HG02970 (cell line): Measurements from ENCODE around the gene CAMTA1.
"Not testable (repeated sequence)": the region's sequence is repeated elsewhere in the genome, so short reads cannot be mapped to it uniquely, and the experiment has no call there.

ENCODE experiments used
- ATAC-seq: cut with Tn5 transposase; IDR thresholded peaks from one replicate; pipeline ENCODE4 v1.9.1; 2021; ENCODE audit warnings: mild to moderate bottlenecking, moderate library complexity, moderate number of reproducible peaks; ENCODE audit not compliant: unreplicated experiment, low FRiP score

The CAMTA1 gene

GRCh38 chr1:7302126-7302525, 516.9 kb downstream of the CAMTA1 start:
- ATAC-seq, result no peak

DNA sequence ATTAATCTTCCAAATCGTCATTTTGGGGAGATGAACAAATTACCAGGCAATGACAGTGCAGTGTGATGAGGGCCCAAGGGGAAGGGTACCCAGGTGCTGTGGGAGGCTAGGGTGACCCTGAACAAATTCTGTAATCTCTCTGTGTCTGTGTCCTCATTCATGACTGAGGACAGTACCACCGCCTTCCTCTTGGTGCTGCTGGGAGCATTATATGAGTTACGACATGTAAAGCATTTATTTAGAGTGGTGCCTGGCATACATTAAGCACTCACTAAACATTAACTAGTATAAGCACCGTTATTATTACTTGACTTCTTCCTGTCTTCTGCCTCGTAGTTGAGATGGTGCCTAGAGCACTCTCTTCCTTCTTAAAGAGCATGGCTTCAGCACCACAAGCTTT, 517.6 kb downstream of the CAMTA1 start:
- ATAC-seq, result no peak

DNA sequence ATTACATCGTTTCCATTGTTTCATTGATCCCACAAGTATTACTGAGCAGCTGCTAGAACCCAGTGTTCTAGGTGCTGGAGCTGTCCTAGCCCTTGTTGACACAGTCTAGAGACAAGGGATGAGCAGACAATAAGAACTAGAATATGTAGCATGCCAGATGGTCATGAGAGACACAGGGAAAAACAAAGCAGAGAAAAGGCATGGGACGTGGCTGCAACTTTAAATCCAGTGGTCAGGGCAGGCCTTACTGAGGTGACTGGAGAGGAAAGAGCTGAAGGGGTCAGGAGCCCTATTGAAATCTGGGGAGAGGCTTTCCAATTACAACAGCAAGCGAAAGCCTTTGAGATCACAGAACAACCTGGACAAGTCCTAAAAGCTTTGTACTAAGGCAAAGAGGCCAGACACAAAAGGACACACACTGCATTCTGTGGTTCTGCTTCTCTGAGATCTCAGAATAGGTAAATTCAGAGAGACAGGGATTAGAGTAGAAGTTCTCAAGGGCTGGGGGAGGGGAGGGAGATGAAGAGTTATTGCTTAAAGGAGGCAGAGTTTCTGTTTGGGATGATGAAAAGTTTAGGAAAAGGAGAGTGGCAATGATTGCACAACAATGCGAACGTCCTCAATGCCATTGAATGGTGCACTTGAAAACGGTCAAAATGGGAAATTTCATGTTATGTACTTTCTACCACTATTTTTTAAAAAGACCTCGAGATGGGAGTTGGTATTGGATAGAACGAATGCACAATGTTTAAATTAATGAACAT, 518.5 kb downstream of the CAMTA1 start:
- ATAC-seq, result no peak

DNA sequence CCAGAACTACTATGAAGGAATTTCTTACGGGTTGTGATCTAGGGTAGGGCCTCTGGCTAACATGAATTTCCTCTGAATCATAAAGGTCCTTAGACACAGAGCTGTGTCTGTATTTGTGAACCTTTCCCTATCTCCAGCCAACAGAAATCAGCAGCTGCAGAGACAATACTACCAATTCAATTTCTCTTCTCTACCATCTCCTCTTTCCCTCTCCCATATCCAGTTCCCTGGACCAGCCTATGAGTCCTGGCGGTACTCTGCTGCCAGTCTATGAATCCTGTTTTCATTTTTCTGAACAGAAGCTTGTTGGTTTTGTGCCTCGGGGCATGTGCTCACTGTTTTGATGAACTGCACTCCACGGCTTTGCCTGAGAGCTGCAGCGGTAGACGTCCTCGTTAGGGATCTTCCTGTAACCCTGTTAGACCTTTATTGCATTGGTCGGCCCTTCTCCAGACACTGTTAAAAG, 527.9 kb downstream of the CAMTA1 start:
- ATAC-seq, result no peak

- no peak for ATAC-seq
Observed at GRCh38 chr1:7313826-7314225, 528.6 kb downstream of the CAMTA1 start.

- ATAC-seq, result no peak
Observed at GRCh38 chr1:7315316-7315715, 530.1 kb downstream of the CAMTA1 start.

DNA sequence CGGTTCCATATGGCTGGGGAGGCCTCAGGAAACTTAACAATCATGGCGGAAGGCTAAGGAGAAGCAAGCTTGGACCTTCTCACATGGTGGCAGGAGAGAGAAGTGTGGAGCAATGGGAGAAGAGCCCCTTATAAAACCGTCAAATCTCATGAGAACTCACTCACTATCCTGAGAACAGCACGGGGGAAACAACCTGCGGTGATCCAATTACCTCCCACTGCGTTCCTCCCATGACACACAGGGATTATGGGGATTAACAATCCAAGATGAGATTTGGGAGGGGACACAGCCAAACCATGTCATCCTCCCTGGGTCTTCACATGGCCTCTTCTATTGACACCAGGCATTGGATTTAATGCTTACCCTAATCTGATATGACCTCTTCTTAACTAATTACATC, 530.7 kb downstream of the CAMTA1 start:
- no peak for ATAC-seq

DNA sequence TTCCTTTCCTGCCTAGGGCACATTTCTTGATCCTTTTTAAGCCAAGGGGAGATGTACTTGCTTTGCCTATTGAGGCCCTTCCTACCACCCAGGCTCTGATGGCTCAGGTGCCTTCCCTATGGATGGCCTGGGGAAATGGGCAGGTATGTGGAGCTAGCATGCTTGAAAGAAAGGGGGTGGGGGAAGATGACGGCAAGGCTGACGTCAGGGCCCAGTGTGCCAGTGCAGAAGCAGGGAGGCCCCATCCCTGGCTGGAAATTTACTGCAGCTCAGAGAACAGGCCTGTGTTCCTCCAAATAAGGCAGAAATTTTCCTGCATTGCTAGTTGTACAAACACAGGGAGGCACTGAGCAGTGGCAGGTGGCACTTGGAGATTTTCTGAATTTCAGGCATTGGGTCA, 532.6 kb downstream of the CAMTA1 start:
- ATAC-seq, result no peak

GRCh38 chr1:7319196-7319595, 533.9 kb downstream of the CAMTA1 start:
- no peak for ATAC-seq

- no peak for ATAC-seq
Observed at GRCh38 chr1:7320661-7321060, 535.4 kb downstream of the CAMTA1 start.

- ATAC-seq, result no peak
Observed at GRCh38 chr1:7322283-7322785, 537.1 kb downstream of the CAMTA1 start.

DNA sequence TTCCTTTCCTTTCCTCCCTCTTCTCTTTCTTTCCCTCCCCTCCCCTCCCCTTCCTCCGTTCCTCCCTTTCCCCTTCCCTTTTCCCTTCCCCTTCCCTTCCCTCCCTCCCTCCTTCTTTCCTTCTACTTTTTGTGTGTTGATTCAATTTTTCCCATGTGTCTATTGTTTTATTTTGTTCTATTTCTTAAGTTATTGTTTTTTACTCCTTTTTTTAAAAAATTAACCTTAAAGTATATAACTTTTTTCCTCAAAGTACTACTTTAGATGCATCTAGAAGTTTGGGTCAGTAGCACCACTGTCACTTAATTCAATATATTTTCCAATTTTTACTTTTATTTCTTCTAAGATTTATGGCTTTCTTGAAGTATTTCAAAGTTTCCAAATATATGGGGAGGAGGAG, 537.7 kb downstream of the CAMTA1 start:
- ATAC-seq, result no peak

- ATAC-seq, result no peak
Observed at GRCh38 chr1:7325254-7325653, 540.0 kb downstream of the CAMTA1 start.

- no peak for ATAC-seq
Observed at GRCh38 chr1:7326366-7326765, 541.1 kb downstream of the CAMTA1 start.

- ATAC-seq, result no peak
Observed at GRCh38 chr1:7327849-7328248, 542.6 kb downstream of the CAMTA1 start.

GRCh38 chr1:7329868-7330615, 544.8 kb downstream of the CAMTA1 start:
- no peak for ATAC-seq

GRCh38 chr1:7330726-7331125, 545.5 kb downstream of the CAMTA1 start:
- ATAC-seq, result not testable (repeated sequence)

DNA sequence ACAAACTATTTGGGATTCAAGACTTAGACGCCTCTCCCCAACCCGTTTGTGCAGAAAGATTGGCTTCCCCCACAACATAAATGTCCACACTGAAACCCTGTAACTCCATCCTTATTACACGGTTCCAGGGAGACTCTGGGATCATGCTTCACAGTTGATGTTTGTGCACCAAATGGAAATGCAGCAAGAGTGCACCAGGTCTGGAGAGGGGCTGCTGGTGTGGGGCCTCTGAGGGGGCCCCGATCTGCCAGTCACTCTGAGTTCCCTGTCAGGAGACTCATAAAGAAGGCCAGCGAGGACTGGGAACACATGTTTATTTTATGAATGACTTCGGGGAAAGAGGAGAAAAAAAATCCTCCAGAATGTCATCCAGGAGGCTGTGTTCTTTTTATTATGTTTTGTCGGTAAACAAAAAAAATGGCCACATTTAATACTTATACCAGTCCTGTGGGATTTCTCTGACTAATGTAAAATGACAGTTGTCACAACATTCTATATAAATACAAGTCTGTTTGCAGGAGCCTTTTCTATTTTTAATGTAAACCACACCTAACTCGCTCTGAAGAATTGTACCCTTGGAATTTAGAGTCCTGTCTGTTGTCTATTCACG, 546.8 kb downstream of the CAMTA1 start:
- no peak for ATAC-seq

DNA sequence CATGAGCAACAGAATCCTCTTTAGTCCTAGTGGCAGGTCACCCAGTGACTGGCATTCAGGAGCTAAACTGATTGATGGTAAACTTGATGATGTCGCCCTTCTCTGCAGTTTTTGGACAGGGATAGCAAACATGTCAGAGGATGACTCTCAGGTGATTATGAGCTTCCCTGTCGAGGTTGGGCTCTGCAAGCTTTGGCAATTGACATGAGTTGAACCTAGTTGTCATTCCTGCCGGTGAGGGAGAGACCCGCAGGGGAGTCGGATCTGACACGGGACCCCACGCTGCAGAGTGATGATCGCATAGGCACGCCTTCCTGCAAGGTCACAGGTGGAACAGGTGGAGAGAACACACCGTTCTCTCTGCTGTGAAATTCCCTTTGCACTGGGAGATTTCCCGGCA, 547.8 kb downstream of the CAMTA1 start:
- ATAC-seq, result no peak

GRCh38 chr1:7333620-7334019, 548.4 kb downstream of the CAMTA1 start:
- ATAC-seq, result no peak

- no peak for ATAC-seq
Observed at GRCh38 chr1:7334475-7335035, 549.3 kb downstream of the CAMTA1 start.
